GM19023 (cell line): ENCODE data around the gene SIX3.

Source experiments
- ATAC-seq: cut with Tn5 transposase; IDR thresholded peaks from one replicate; pipeline ENCODE4 v1.9.1; 2021; ENCODE audit warnings: mild to moderate bottlenecking, moderate library complexity; ENCODE audit not compliant: unreplicated experiment

Gene SIX3

GRCh38 chr2:44942304-44943030, 965 bp downstream of the SIX3 start:
- ATAC-seq, result no peak

GRCh38 chr2:44943031-44943692, 1.7 kb downstream of the SIX3 start:
- ATAC-seq, result no peak

- ATAC-seq, result no peak
Measured at GRCh38 chr2:44943693-44944101, 2.2 kb downstream of the SIX3 start.

- no peak for ATAC-seq
Measured at GRCh38 chr2:44944102-44944951, 2.8 kb downstream of the SIX3 start.

- no peak for ATAC-seq
Measured at GRCh38 chr2:44944952-44945612, 3.6 kb downstream of the SIX3 start.

GRCh38 chr2:44945676-44946371, 4.3 kb downstream of the SIX3 start:
- no peak for ATAC-seq

- no peak for ATAC-seq
Measured at GRCh38 chr2:44946372-44947027, 5.0 kb downstream of the SIX3 start.

- ATAC-seq, result no peak
Measured at GRCh38 chr2:44947028-44947375, 5.5 kb downstream of the SIX3 start.

- no peak for ATAC-seq
Measured at GRCh38 chr2:44948565-44949328, 7.2 kb downstream of the SIX3 start.

- ATAC-seq, result no peak
Measured at GRCh38 chr2:44949329-44950151, 8.0 kb downstream of the SIX3 start.

- no peak for ATAC-seq
Measured at GRCh38 chr2:44950646-44951045, 9.1 kb downstream of the SIX3 start.

GRCh38 chr2:44951124-44951523, 9.6 kb downstream of the SIX3 start:
- ATAC-seq, result no peak

GRCh38 chr2:44951714-44952113, 10.2 kb downstream of the SIX3 start:
- ATAC-seq, result no peak

GRCh38 chr2:44952143-44952805, 10.8 kb downstream of the SIX3 start:
- no peak for ATAC-seq

GRCh38 chr2:44952806-44953498, 11.4 kb downstream of the SIX3 start:
- ATAC-seq, result no peak

- no peak for ATAC-seq
Measured at GRCh38 chr2:44953499-44953883, 12.0 kb downstream of the SIX3 start.

- ATAC-seq, result no peak
Measured at GRCh38 chr2:44954447-44954888, 13.0 kb downstream of the SIX3 start.
